A673 (cell line): ENCODE data around the gene CDC42BPA. TPM values are rescaled to one million over a fixed set of nuclear protein-coding genes. Genes with fewer than 3 reads are reported as not detected.
A peak's percentile ranks its signal among the peaks of the same experiment; 100 is the strongest.

Source experiments
- BruUV-seq: library from RNA; stranded (reverse); fragments of 400-500 nt; replicated peaks from 2 replicates; lab custom pipeline; 2021; lab: Mats Ljungman, UMichigan
- CTCF ChIA-PET: fragments of 300-600 bp; sonication (Branson Sonifier 250); formaldehyde crosslinking; loops from one replicate; lab custom pipeline; 2022; ENCODE audit warnings: antibody characterized with exemption; lab: Charles Lee
- POLR2A ChIA-PET: fragments of 300-600 bp; sonication (Branson Sonifier 250); formaldehyde crosslinking; loops from one replicate; lab custom pipeline; 2022; ENCODE audit warnings: antibody characterized with exemption; ENCODE audit not compliant: low non-redundant PET; lab: Charles Lee
- DNase-seq: peaks from one replicate; pipeline ENCODE4 v3.0.0-alpha.2; 2015; ENCODE audit warnings: low spot score
- H3K27ac ChIP-seq: fragments of 200-600 bp; sonication (generic); 2 replicates; pipeline ENCODE4 v1.5.1; 2016; ENCODE audit warnings: mixed run types, low read depth, mild to moderate bottlenecking, mixed read lengths, antibody characterized with exemption, low read length; ENCODE audit not compliant: poor library complexity, severe bottlenecking
- H3K27me3 ChIP-seq: fragments of 200-600 bp; sonication (generic); replicated peaks from 2 replicates; pipeline ENCODE4 v1.6.1; 2017; ENCODE audit warnings: mixed run types, low read depth, mild to moderate bottlenecking, mixed read lengths, antibody characterized with exemption, low read length; ENCODE audit not compliant: insufficient read depth, poor library complexity
- H3K36me3 ChIP-seq: fragments of 200-600 bp; sonication (generic); 2 replicates; pipeline ENCODE4 v1.6.1; 2016; ENCODE audit warnings: mixed run types, mild to moderate bottlenecking, mixed read lengths, antibody characterized with exemption, low read length; ENCODE audit not compliant: insufficient read depth, poor library complexity, severe bottlenecking
- H3K4me1 ChIP-seq: fragments of 200-600 bp; sonication (generic); 2 replicates; pipeline ENCODE4 v1.6.1; 2017; ENCODE audit warnings: mixed run types, mild to moderate bottlenecking, mixed read lengths, antibody characterized with exemption, low read length; ENCODE audit not compliant: insufficient read depth, poor library complexity, severe bottlenecking
- H3K4me3 ChIP-seq: fragments of 200-600 bp; sonication (generic); 2 replicates; pipeline ENCODE4 v1.5.1; 2016; ENCODE audit warnings: low read depth, mixed run types, mild to moderate bottlenecking, mixed read lengths, low read length; ENCODE audit not compliant: poor library complexity, severe bottlenecking
- H3K9me3 ChIP-seq: fragments of 200-600 bp; sonication (generic); 2 replicates; pipeline ENCODE4 v1.6.1; 2016; ENCODE audit warnings: mixed run types, low read depth, mild to moderate bottlenecking, mixed read lengths, antibody characterized with exemption, low read length; ENCODE audit not compliant: poor library complexity, severe bottlenecking
- CTCF ChIP-seq: fragments of 300-800, 200-600 bp; sonication (generic); conservative IDR thresholded peaks from 2 replicates; pipeline ENCODE4 v1.5.1; 2017; ENCODE audit warnings: low read depth, mild to moderate bottlenecking, antibody characterized with exemption, low read length, moderate library complexity, mixed read lengths
- EZH2 ChIP-seq: fragments of 200-600 bp; sonication (generic); IDR thresholded peaks from 2 replicates; pipeline ENCODE4 v1.6.1; 2017; ENCODE audit warnings: borderline replicate concordance, low read depth, mild to moderate bottlenecking, mixed read lengths, antibody characterized with exemption, low read length; ENCODE audit not compliant: poor library complexity, severe bottlenecking
- intact Hi-C: fragments of 100-400 bp; cut with micrococcal nuclease; formaldehyde crosslinking; loops from one replicate; pipeline ENCODE4 v1.10.0; 2022; ENCODE audit not compliant: unreplicated experiment
- total RNA-seq: library from RNA; stranded (reverse); gene quantifications from 2 replicates; pipeline ENCODE4 v1.2.3, GENCODE V29; 2021

Gene CDC42BPA
- total RNA-seq, 1 experiment from 2014 or later: 21.7 TPM

GRCh38 chr1:227062306-227062705 is 256.0 kb downstream of the CDC42BPA start:
- TF ChIP-seq CTCF: no peak
- TF ChIP-seq EZH2: no peak
- Histone ChIP-seq H3K4me3 (no peak overlapping the region), H3K27me3 (no peaks in the 10 kb centered on the region), H3K4me1 (no peaks in the 10 kb centered on the region), H3K27ac (no peak overlapping the region), H3K9me3 (no peaks in the 10 kb centered on the region), H3K36me3 (no peaks in the 10 kb centered on the region)
- DNase-seq: peak; percentile 17
- ChIA-PET CTCF (no interaction called here), POLR2A (interaction anchor here (0.7 kb wide), 1 partner anchor 429 kb away, joined by 3 read pairs; no protein-coding TSS in a partner anchor)
- intact Hi-C loops: no loop called here
- BruUV-seq: no TSS peak

- TF ChIP-seq CTCF (no peak), EZH2 (no peak)
- BruUV-seq: no TSS peak
- no peak for DNase-seq
- no peaks in the 10 kb centered on the region for H3K36me3 ChIP-seq
- no peaks in the 10 kb centered on the region for H3K4me1 ChIP-seq
- ChIA-PET CTCF (no interaction called here), POLR2A (no interaction called here)
- intact Hi-C loops: no loop called here
- no peaks in the 10 kb centered on the region for H3K9me3 ChIP-seq
- H3K4me3 ChIP-seq: no peak overlapping the region
- H3K27me3 ChIP-seq: no peaks in the 10 kb centered on the region
- H3K27ac ChIP-seq: no peak overlapping the region
These were observed 259.2 kb downstream of the CDC42BPA start for GRCh38 chr1:227059076-227059475.

GRCh38 chr1:227058321-227058751 is 260.0 kb downstream of the CDC42BPA start:
- POLR2A ChIA-PET: no interaction called here
- no peak for DNase-seq
- Histone ChIP-seq H3K27ac (no peak overlapping the region), H3K9me3 (no peaks in the 10 kb centered on the region), H3K27me3 (no peaks in the 10 kb centered on the region), H3K36me3 (no peaks in the 10 kb centered on the region), H3K4me1 (no peaks in the 10 kb centered on the region), H3K4me3 (no peak overlapping the region)
- no TSS peak for BruUV-seq
- no peak for TF ChIP-seq EZH2
- TF ChIP-seq CTCF: no peak
- intact Hi-C loops: no loop called here
- CTCF ChIA-PET: no interaction called here
